Stimulated activated CD8-positive, alpha-beta memory T cell treated with anti-CD3 and anti-CD28 coated beads, Interleukin-4, amount 100 ng/mL, for 48 hours (primary cell): Measurements from ENCODE around the gene GTF3C1.
"Not testable (repeated sequence)": the region's sequence is repeated elsewhere in the genome, so short reads cannot be mapped to it uniquely, and the experiment has no call there.

Source experiments
- DNase-seq: peaks from one replicate; pipeline ENCODE4 v3.0.0-alpha.2; 2020

Gene GTF3C1, protein sequence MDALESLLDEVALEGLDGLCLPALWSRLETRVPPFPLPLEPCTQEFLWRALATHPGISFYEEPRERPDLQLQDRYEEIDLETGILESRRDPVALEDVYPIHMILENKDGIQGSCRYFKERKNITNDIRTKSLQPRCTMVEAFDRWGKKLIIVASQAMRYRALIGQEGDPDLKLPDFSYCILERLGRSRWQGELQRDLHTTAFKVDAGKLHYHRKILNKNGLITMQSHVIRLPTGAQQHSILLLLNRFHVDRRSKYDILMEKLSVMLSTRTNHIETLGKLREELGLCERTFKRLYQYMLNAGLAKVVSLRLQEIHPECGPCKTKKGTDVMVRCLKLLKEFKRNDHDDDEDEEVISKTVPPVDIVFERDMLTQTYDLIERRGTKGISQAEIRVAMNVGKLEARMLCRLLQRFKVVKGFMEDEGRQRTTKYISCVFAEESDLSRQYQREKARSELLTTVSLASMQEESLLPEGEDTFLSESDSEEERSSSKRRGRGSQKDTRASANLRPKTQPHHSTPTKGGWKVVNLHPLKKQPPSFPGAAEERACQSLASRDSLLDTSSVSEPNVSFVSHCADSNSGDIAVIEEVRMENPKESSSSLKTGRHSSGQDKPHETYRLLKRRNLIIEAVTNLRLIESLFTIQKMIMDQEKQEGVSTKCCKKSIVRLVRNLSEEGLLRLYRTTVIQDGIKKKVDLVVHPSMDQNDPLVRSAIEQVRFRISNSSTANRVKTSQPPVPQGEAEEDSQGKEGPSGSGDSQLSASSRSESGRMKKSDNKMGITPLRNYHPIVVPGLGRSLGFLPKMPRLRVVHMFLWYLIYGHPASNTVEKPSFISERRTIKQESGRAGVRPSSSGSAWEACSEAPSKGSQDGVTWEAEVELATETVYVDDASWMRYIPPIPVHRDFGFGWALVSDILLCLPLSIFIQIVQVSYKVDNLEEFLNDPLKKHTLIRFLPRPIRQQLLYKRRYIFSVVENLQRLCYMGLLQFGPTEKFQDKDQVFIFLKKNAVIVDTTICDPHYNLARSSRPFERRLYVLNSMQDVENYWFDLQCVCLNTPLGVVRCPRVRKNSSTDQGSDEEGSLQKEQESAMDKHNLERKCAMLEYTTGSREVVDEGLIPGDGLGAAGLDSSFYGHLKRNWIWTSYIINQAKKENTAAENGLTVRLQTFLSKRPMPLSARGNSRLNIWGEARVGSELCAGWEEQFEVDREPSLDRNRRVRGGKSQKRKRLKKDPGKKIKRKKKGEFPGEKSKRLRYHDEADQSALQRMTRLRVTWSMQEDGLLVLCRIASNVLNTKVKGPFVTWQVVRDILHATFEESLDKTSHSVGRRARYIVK (N-terminal part only)

DNA sequence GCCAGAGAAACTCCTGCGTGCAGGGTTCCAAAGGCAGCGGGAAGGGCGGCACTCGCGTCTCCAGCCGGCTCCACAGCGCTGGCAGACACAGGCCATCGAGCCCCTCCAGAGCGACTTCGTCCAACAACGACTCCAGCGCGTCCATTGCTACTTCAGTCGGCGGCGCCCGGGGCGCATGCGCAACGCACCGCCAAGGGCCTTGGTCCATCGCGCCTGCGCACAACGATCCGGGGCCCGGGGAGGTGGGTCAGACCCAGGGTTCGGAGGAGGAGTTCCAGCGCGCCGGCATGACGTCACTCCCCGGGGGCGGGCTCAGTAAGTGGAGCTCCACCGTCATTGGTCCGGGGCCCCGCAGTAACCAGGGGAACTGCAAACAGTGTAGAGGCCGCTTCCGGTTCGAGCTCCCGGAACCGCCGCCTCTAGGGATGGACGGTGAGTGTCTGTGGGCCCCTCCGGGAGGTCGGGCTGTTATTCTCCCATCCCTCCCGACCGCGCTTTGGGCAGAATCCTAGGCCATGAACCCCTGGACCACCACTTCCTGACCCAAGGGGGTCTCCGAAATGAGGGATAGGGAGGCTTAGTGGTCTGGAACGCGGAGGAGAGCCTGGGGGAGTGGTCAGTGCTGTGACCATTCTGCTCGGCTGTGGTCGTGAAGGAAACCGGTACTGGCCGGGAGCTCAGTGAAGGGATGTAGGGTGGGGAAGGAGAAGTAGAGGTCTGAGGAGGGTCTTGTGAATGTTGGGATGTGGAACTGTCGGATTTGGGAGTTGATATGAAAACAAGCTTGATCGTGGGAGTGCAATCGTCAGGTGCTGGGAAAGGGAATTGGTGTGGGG, at the start of gene GTF3C1, which contains the start of gene KATNIP:
Gene GTF3C1, minus strand, starts transcription at position 168 of the 836 bp plus-strand sequence. Its CDS starts 23 bp downstream, at position 145.
Gene KATNIP, plus strand, starts transcription at position 399 of the 836 bp plus-strand sequence. Its CDS starts 27 bp downstream, at position 426.
- peak; percentile 100 for DNase-seq

DNA sequence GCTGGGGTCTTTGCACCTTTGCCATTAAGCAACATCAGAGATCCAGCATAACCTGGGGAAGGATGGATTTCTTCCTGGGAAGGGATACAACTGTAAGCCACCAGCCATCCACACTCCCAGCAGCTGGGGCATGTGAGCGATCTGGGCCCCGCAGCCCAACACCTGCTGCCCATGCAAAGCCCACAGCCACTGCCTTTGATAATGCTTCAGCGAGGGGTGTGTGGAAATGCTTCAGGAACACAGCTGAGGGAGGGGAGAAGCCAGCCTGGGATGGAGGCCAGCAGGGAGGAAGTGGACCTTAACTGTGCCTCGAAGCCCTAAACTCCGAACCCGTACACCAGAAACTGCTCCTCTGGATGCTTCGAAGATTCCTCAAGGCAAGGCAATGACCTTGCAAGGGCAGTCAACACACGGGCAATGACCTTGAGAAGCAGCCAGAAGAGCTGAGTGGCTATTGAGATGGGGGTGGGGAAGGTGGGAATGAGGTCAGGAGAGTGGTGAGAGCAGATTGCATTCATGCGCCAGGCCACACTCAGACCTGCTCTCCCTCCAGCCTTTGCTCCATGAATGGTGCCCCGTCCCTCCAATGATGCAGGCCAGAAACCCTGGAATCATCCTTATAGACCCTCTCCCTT, 49.3 kb upstream of the GTF3C1 start:
- DNase-seq, result no peak

DNA sequence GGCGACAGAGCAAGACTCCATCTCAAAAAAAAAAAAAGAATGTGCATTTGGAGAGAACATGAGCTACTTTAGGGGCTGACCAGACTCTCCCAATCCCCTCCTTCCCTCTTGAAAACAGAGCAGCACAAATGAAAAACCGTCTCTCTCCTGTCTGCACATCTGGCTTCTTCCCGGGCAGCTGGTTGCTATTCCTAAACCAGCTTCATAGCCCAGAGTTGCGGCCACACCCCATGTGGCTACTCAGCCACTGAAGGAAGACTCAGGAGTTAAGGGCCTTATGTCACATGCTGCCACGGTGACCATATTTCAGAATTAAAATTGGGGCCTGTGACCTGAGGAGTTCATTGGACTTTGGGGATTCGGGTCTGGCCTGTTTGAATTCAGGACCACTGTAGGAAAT, 48.5 kb upstream of the GTF3C1 start:
- DNase-seq, result no peak

DNA sequence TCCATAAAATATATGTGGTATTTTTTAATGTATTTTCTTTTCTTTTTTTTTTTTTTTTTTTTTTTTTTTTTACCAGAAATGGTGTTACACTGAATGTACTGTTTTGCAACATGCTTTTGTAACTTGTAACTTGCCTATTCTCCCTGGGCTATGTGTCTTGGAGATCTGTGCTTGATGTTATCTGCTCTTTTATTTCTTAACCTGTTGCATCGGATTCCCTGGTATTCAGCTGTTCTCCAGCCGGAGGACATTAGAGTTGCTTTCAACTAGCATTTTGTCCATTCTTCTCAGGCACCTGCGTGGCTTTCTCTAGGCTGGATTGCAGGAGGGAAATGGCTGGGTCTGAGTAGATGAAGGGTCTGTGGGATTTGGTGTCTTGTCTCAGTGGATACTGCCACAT, 47.6 kb upstream of the GTF3C1 start:
- DNase-seq, result no peak

DNA sequence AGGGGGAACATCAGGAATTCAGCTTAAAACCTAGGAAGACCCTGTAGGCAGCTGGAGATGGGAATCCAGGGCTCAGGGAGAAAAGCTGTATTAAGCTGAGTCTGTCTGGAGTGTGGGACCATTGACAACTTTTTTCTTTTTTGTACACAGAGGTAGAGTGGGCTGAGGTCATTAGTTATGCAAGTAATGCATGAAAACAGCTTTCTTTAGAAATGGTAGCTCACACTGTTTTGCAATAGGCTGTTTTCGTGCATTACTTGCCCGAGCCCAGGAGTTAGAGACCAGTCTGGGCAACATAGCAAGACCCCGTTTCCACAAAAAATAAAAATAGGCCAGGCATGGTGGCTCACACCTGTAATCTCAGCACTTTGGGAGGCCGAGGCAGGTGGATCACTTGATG, 46.7 kb upstream of the GTF3C1 start:
- no peak for DNase-seq

DNA sequence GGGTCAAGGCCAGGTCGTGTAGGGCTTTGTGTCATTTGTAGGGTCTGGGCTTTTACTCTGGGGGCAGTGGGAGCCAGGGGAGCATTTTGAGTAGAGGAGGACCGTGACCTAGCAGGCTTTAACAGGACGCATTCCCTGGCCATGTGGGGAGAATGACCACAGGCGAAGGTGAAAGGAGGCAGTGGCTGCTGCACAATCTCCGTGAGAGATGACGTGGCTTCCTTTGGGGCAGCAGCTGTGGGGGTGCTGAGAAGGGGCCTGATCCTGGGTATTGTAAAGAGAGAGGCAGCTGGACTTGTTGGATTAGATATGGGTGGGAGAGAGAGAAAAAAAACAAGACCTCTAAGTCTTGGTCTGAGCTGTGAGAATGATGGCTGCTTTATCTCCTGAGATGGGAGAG, 46.3 kb upstream of the GTF3C1 start:
- DNase-seq, result no peak

DNA sequence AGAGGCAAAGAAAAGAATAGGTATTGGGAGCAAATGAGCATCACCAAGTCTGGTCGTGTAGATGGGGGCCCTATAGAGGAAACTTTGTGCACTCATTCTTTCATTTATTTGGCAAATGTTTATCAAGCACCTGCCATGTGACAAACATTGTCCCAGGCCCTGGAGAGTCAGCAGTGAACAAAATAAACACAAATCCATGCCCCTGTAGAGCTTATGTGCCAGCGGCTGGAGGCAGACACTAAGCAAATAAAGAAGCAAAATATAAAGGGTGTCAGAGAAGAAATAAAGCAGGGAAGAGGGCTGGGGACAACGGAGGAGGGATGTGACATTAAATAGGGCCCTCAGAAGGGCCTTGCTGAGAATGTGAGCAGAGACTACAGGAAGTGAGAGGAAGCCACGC, 45.8 kb upstream of the GTF3C1 start:
- no peak for DNase-seq

DNA sequence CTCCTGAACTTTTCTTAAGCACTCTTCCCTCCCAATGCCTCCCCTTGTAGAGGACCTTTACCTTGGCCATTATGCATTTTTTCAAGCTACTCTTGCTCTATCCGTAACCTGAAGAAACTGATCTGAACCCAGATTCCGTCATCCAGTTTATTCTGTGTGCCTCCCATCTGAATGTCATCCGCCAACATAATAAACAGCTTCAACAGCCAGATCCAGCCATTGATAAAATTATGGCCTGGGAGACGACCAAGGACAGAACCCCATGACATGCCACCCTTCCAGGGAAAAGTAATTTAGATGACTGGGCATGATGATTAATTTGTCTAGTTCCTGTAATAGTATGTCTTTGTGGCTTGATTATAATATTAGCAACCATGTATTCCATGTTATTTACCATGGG, 42.1 kb upstream of the GTF3C1 start:
- DNase-seq, result no peak

DNA sequence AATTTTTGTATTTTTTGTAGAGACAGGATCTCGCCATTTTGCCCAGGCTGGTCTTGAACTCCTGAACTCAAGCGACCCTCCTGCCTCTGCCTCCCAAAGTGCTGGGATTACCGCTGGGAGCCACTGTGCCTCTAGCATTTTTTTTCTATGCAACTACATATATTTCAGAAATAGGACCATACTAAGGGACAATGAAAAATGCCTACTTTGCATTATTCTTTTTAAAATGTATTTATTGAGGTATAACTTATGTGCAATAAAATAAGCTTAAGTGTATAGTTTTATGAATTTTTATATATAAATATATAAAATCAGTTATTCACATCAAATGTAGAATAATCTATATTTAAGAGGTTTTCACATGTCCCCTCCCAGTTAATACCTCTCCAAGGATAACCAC, 38.3 kb upstream of the GTF3C1 start:
- no peak for DNase-seq

DNA sequence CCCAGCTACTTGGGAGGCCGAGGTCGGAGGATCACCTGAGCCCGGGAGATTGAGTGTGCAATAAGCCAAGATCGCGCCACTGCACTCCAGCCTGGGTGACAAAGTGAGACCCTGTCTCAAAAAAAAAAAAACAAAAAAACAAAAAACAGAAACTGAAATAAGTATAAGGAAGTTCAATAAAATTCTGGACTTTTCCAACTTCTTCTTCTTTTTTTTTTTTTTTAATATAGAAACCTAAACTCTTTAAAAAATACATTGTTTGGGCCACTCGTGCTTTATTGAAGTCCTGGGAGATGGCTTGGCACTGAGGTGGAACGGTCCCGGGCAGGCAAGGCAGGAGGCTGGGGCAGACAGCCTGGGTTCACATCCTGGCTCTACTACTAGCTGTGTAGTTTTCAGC, 37.0 kb upstream of the GTF3C1 start:
- DNase-seq, result no peak

DNA sequence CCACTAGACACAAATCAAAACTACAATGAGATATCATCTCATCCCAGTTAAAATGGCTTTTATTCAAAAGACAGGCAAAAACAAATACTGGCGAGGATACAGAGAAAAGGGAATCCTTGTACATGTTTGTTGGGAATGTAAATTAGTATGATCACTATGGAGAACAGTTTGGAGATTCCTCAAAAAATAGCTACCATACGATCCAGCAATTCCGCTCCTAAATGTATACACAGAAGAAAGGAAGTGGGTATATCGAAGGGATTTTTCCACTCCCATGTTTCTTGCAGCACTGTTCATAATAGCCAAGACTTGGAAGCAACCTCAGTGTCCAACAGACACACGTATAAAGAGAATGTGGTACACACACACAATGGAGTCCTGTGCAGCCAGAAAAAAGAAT, 35.5 kb upstream of the GTF3C1 start:
- DNase-seq, result no peak

DNA sequence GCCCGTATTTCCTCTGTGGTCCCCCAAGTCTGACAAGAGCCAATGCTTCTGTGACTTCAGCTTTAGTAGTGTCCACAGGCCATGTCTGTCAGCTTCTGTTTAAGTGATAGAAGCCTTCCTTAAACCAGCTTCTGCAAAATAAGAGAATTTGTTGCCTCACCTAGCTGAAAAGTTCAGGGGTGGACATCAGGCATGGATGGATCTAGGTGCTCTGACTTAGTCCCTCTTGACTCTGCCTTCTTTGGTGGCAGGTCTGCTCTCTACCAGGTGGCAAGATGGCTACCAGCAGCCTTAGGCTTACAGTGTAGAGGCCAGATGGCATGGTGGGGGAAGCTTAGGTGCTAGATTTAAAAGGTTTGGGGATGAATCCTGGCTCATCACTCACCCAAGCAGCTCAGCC, 33.9 kb upstream of the GTF3C1 start:
- no peak for DNase-seq

DNA sequence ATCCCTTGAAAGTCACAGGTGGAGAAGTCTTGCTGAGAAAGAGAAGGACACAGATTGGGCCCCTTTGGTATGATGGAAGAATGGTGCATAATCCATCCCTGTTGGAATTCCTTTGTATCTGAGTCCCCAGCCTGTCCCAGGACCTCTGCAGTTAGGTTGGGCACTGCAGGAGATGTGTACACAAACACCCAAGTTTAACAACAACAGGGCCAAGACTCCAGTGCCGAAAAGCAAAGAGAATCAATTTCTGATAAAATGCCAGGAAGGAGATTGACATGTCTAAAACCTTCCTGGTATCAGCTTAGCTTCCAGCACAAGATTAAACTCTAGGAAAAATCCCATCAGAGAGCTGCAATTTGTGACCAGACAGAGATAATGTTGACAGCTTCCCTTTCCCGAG, 33.2 kb upstream of the GTF3C1 start:
- DNase-seq, result no peak

DNA sequence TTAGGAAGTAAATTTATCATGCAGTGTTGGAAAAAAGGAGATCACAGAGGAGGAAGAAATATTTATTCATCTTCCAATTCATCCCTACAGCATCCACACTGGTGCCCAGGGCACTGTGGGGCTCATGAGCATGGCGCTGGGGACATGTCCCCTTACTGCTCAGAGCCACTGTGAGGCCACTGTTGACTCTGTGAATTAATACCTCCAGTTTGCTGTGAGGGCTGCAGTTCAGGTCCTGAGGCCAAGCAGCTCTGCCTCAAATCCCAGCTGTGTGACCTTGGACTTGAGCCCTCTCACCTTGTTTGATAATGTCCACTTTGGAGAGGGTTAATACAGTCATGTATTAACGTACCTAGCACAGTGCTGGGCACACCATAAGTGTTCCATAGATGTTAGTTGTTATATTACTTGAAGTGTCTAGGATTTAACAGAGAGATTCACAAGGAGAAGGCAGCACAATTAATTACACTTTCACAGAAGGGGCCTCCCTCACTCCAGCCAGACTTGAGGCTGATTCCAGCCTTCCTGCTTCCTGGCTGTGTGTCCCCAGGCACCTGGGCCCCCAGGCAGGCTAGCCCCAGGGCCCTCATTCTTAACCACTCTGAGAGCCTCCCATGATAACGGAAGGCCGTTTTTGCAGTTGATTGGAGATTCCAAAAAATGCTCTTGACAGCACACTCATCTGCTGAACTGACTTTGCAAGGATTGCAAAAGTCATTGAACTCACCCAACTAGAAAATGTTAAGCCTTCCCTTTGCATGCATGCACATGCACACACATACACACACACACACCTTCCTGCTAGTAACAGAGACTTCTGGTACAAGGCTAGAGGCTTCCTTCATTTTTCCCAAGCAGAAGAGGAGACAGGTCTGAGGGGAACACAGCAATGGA, 29.6 kb upstream of the GTF3C1 start:
- no peak for DNase-seq

DNA sequence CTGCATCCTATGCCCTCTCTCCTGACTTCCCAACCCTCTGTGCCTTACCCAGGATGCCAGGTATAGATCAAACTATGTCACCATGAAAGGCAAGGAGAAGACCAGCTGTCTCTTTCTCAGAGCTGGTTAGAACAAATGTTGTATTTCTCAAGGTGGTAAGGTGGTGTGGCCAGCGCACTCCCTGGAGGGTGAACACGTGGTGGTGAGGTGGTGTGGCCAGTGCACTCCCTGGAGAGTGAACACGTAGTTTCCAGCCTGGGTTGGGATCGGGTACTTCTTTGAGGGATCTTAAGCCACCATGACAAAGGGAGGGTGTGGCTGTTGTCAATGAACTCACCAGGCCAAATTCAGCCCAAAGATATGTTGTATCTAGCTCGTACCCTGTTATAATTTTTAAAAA, 27.0 kb upstream of the GTF3C1 start:
- DNase-seq, result no peak

DNA sequence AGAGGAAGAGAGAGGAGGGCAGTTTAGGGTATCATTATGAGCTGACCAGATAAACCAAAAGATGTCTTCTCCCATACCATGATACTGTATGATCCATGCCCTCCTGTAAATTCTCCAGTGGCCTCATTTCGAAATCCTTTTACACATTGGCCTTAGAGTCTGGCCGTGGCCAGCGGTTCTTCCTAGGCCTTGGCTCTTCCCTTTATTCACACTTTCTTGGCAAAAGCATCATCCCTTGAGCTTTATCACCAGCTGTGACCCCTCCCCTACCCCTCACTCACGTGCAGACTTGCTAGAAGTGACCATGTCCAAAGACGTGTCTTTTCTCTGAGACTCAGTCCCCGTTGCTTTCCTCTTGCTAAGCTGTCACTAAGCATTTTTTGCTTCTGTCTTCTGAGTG, 23.0 kb upstream of the GTF3C1 start:
- no peak for DNase-seq

DNA sequence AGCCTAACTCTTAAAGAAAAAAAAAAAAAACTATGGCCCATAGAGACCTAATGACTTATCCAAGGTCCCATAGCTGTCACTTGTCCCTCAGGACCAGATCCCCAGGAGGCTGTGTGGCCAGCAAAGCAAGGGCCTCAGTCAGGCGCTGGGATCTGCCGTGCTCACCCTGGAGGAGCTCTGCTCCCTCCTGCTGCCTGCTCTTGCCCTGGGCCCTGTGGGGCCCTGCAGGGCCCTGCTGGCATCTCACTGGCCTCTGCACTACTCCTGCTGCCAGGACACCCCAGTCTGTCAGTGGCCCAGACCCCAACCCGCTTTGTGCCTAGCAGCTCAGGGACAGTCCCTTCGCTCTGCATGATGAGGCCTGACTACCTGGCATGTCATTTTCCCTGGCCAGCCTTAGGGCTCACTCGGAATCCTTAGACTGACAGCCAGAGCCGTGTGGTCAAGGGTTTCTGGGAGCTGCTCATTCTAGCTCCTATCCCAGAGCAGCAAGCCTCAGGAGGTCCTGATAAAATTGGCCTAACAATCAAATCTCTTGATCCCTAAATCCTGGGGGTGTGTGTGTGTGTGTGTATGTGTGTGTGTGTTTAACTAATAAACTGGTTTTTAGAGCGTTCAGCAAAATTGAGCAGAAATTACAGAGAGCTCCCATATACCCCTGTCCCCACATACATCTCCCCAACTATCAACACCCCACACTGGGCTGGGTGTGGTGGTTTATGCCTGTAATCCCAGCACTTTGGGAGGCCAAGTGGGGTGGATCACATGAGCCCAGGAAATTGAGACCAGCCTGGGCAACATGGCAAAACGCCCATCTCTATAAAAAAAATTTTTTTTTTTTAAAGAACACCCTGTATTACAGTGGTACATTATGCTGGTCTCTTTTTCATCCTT, 22.0 kb upstream of the GTF3C1 start:
- no peak for DNase-seq

DNA sequence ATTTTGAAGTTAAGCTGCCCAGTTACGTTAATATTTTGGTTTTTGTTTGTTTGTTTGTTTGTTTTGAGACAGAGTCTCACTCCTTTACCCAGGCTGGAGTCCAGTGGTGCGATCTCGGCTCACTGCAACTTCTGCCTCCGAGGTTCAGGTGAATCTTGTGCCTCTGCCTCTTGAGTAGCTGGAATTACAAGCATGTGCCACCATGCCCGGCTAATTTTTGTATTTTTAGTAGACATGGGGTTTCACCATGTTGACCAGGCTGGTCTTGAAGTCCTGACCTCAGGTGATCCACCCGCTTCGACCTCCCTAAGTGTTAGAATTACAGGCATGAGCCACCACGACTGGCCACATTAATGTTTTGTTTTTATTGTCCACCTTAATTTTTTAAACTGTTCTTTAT, 21.3 kb upstream of the GTF3C1 start:
- not testable (repeated sequence) for DNase-seq

DNA sequence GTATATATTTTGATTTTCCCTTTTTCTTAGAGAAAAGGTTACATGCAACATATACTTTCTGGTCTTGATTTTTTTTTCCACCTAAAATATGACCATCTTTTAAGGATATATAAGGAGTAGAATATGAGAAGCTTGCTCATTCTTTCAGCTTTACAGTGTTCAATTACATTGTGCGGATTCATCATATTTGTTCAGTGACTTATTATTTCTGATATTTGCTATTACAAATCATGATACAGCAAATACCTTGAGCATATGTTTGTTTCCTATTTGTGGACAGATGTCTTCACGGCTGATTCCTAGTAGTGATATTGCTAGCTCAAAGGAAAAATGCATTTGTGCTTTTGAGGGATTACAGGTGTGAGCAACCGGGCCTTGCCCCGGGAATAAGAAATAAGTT, 18.4 kb upstream of the GTF3C1 start:
- no peak for DNase-seq
